ENCODE results near the gene SLX9.

The SLX9 gene

GRCh38 chr21:44965251-44966022 is 25.6 kb downstream of the SLX9 start:
- DNase-seq (ENCODE audit: low spot score), result peak; percentile 63
- in situ Hi-C loops (cut with MboI; ENCODE audit: low sequenced_read_pairs, unreplicated experiment), result loop anchor here (25.0 kb wide), 1 partner anchor 322 kb away; the partner anchor contains the start of gene POFUT2
- TF ChIP-seq CTCF (IDR thresholded peaks at IDR 0.05; ENCODE audit: borderline replicate concordance, control extremely low read depth, extremely low read depth, insufficient read depth, missing control alignments), result no peak

GRCh38 chr21:44966135-44967081 is 26.6 kb downstream of the SLX9 start:
- no peak for TF ChIP-seq CTCF (IDR thresholded peaks at IDR 0.05; ENCODE audit: borderline replicate concordance, control extremely low read depth, extremely low read depth, insufficient read depth, missing control alignments)
- in situ Hi-C loops (cut with MboI; ENCODE audit: low sequenced_read_pairs, unreplicated experiment), result loop anchor here (25.0 kb wide), 1 partner anchor 321 kb away; the partner anchor contains the start of gene POFUT2
- DNase-seq (ENCODE audit: low spot score), result no peak

- in situ Hi-C loops (cut with MboI; ENCODE audit: low sequenced_read_pairs, unreplicated experiment), result loop anchor here (25.0 kb wide), 1 partner anchor 320 kb away; the partner anchor contains the start of gene POFUT2
- TF ChIP-seq CTCF (IDR thresholded peaks at IDR 0.05; ENCODE audit: borderline replicate concordance, control extremely low read depth, extremely low read depth, insufficient read depth, missing control alignments), result no peak
- DNase-seq (ENCODE audit: low spot score), result no peak
Observed at GRCh38 chr21:44967082-44968047, 27.5 kb downstream of the SLX9 start.

- no peak for DNase-seq (ENCODE audit: low spot score)
- no peak for TF ChIP-seq CTCF (IDR thresholded peaks at IDR 0.05; ENCODE audit: borderline replicate concordance, control extremely low read depth, extremely low read depth, insufficient read depth, missing control alignments)
- in situ Hi-C loops (cut with MboI; ENCODE audit: low sequenced_read_pairs, unreplicated experiment), result loop anchor here (25.0 kb wide), 1 partner anchor 318 kb away; the partner anchor contains the start of gene POFUT2
Observed at GRCh38 chr21:44969066-44969670, 29.3 kb downstream of the SLX9 start.

GRCh38 chr21:44969931-44970755 is 30.3 kb downstream of the SLX9 start:
- in situ Hi-C loops (cut with MboI; ENCODE audit: low sequenced_read_pairs, unreplicated experiment), result loop anchor here (25.0 kb wide), 1 partner anchor 317 kb away; the partner anchor contains the start of gene POFUT2
- DNase-seq (ENCODE audit: low spot score), result no peak
- TF ChIP-seq CTCF (IDR thresholded peaks at IDR 0.05; ENCODE audit: borderline replicate concordance, control extremely low read depth, extremely low read depth, insufficient read depth, missing control alignments), result no peak

Measured in GM13976 (cell line).